PC-9 (cell line): ENCODE data around the gene SERPINI2. TPM values are rescaled to one million over a fixed set of nuclear protein-coding genes. Genes with fewer than 3 reads are reported as not detected.

Source experiments
- BruUV-seq: library from RNA; stranded (reverse); fragments of 400-500 nt; replicated peaks from 2 replicates; lab custom pipeline; 2021; lab: Mats Ljungman, UMichigan
- CTCF ChIA-PET: fragments of 300-600 bp; sonication (Branson Sonifier 250); formaldehyde crosslinking; loops from one replicate; lab custom pipeline; 2022; ENCODE audit warnings: antibody characterized with exemption; lab: Charles Lee
- POLR2A ChIA-PET: fragments of 300-600 bp; sonication (Branson Sonifier 250); formaldehyde crosslinking; loops from one replicate; lab custom pipeline; 2022; ENCODE audit warnings: antibody characterized with exemption; ENCODE audit not compliant: unreplicated experiment; lab: Charles Lee
- DNase-seq, 2 experiments: peaks; one replicate each; pipeline versions ENCODE4 v3.0.0 to v3.0.0-alpha.2; 2015 to 2022; ENCODE audit warnings: mixed read lengths in 1 of 2
- H2AFZ ChIP-seq: fragments of 200-600 bp; sonication (generic); 2 replicates; pipeline ENCODE4 v1.8.1; 2017; ENCODE audit warnings: antibody characterized with exemption
- H3F3A ChIP-seq: fragments of 200-600 bp; sonication (generic); 2 replicates; pipeline ENCODE4 v1.8.1; 2017; ENCODE audit warnings: antibody characterized with exemption, mild to moderate bottlenecking, low read depth; ENCODE audit not compliant: insufficient read depth
- H3K27ac ChIP-seq: fragments of 200-600 bp; sonication (generic); 2 replicates; pipeline ENCODE4 v1.6.1; 2016; ENCODE audit warnings: mixed run types
- H3K27me3 ChIP-seq: fragments of 200-600 bp; sonication (generic); 2 replicates; pipeline ENCODE4 v1.6.1; 2016; ENCODE audit warnings: low read depth, mixed run types; ENCODE audit not compliant: insufficient read depth
- H3K36me3 ChIP-seq: fragments of 200-600 bp; sonication (generic); 2 replicates; pipeline ENCODE4 v1.6.1; 2016; ENCODE audit warnings: low read depth, mixed run types
- H3K4me1 ChIP-seq: fragments of 200-600 bp; sonication (generic); replicated peaks from 2 replicates; pipeline ENCODE4 v1.6.1; 2016; ENCODE audit warnings: mixed run types; ENCODE audit not compliant: insufficient read depth
- H3K4me2 ChIP-seq: fragments of 200-600 bp; sonication (generic); 2 replicates; pipeline ENCODE4 v1.6.1; 2017; ENCODE audit warnings: mixed run types
- H3K4me3 ChIP-seq: fragments of 200-600 bp; sonication (generic); 2 replicates; pipeline ENCODE4 v1.6.1; 2016; ENCODE audit warnings: mixed run types
- H3K79me2 ChIP-seq: fragments of 200-600 bp; sonication (generic); 2 replicates; pipeline ENCODE4 v1.6.1; 2017; ENCODE audit warnings: low read depth, mixed run types
- H3K9me2 ChIP-seq: fragments of 200-600 bp; sonication (generic); 2 replicates; pipeline ENCODE4 v1.8.1; 2017; ENCODE audit warnings: mild to moderate bottlenecking; ENCODE audit not compliant: insufficient read depth
- H3K9me3 ChIP-seq: fragments of 200-600 bp; sonication (generic); 2 replicates; pipeline ENCODE4 v1.8.1; 2016; ENCODE audit warnings: low read depth; ENCODE audit not compliant: insufficient read depth
- H4K20me1 ChIP-seq: fragments of 200-600 bp; sonication (generic); 2 replicates; pipeline ENCODE4 v1.8.1; 2017; ENCODE audit not compliant: insufficient read depth
- CTCF ChIP-seq: fragments of 200-600 bp; sonication (generic); conservative IDR thresholded peaks from 2 replicates; pipeline ENCODE4 v1.6.1; 2017; ENCODE audit warnings: mixed run types, antibody characterized with exemption, mild to moderate bottlenecking, moderate library complexity
- EZH2 ChIP-seq: fragments of 200-600 bp; sonication (generic); IDR thresholded peaks from 2 replicates; pipeline ENCODE4 v1.8.0; 2017; ENCODE audit warnings: antibody characterized with exemption, low read depth
- intact Hi-C: fragments of 100-400 bp; cut with micrococcal nuclease; formaldehyde crosslinking; loops from one replicate; pipeline ENCODE4 v1.10.0; 2022; ENCODE audit not compliant: unreplicated experiment
- total RNA-seq: library from RNA; stranded (reverse); gene quantifications from 2 replicates; pipeline ENCODE4 v1.2.3, GENCODE V29; 2021

The SERPINI2 gene
- total RNA-seq, 1 experiment from 2014 or later = not detected

GRCh38 chr3:167487556-167487955 is 13.7 kb upstream of the SERPINI2 start:
- H3K27me3 ChIP-seq = no peaks in the 10 kb centered on the region
- no peaks in the 10 kb centered on the region for H3K9me3 ChIP-seq
- TF ChIP-seq CTCF (no peak), EZH2 (no peak)
- CTCF ChIA-PET = no interaction called here
- no peaks in the 10 kb centered on the region for H3F3A ChIP-seq
- no TSS peak for BruUV-seq
- H3K9me2 ChIP-seq = no peaks in the 10 kb centered on the region
- no peaks in the 10 kb centered on the region; the same call in 1 of the 2 replicates for H4K20me1 ChIP-seq
- no peaks in the 10 kb centered on the region for H3K79me2 ChIP-seq
- no peaks in the 10 kb centered on the region for H3K36me3 ChIP-seq
- no peak overlapping the region for H2AFZ ChIP-seq
- H3K4me2 ChIP-seq = no peak overlapping the region
- H3K4me3 ChIP-seq = no peak overlapping the region
- intact Hi-C loops = no loop called here
- no peak overlapping the region for H3K27ac ChIP-seq
- DNase-seq = no peak
- H3K4me1 ChIP-seq = no peaks in the 10 kb centered on the region
- POLR2A ChIA-PET = no interaction called here

GRCh38 chr3:167484551-167484950 is 10.7 kb upstream of the SERPINI2 start:
- Histone ChIP-seq H3K27ac (no peak overlapping the region), H3F3A (no peaks in the 10 kb centered on the region), H3K36me3 (no peaks in the 10 kb centered on the region), H3K4me3 (no peak overlapping the region), H3K4me1 (no peaks in the 10 kb centered on the region), H2AFZ (no peak overlapping the region), H3K27me3 (no peaks in the 10 kb centered on the region), H3K4me2 (no peak overlapping the region), H3K9me3 (no peaks in the 10 kb centered on the region), H3K79me2 (no peaks in the 10 kb centered on the region), H3K9me2 (no peaks in the 10 kb centered on the region), H4K20me1 (no peaks in the 10 kb centered on the region; the same call in 1 of the 2 replicates)
- no peak for DNase-seq
- ChIA-PET CTCF (no interaction called here), POLR2A (no interaction called here)
- TF ChIP-seq EZH2 (no peak), CTCF (no peak)
- intact Hi-C loops = no loop called here
- no TSS peak for BruUV-seq

- TF ChIP-seq CTCF (no peak), EZH2 (no peak)
- CTCF ChIA-PET = no interaction called here
- intact Hi-C loops = no loop called here
These were observed 10.1 kb upstream of the SERPINI2 start for GRCh38 chr3:167483708-167484475.

More at GRCh38 chr3:167483708-167484475, 10.1 kb upstream of the SERPINI2 start:
- Histone ChIP-seq H2AFZ (no peak overlapping the region), H3K27ac (no peak overlapping the region), H3K27me3 (no peaks in the 10 kb centered on the region), H3K4me3 (no peak overlapping the region), H4K20me1 (no peaks in the 10 kb centered on the region; the same call in 1 of the 2 replicates), H3K9me2 (no peaks in the 10 kb centered on the region), H3K9me3 (no peaks in the 10 kb centered on the region), H3K36me3 (no peaks in the 10 kb centered on the region), H3K79me2 (no peaks in the 10 kb centered on the region), H3F3A (no peaks in the 10 kb centered on the region), H3K4me1 (no peaks in the 10 kb centered on the region), H3K4me2 (no peak overlapping the region)
- no peak for DNase-seq
- POLR2A ChIA-PET = no interaction called here
- no TSS peak for BruUV-seq
